Astrocyte of the hippocampus (primary cell): ENCODE results near the gene CDH7.

Experiments used
- DNase-seq: peaks from one replicate; pipeline ENCODE4 v3.0.0; 2011; ENCODE audit warnings: low read depth, low spot score

The CDH7 gene

GRCh38 chr18:65768120-65768778 is 17.4 kb downstream of the CDH7 start:
- no peak for DNase-seq

- DNase-seq = no peak
Observed at GRCh38 chr18:65769652-65770051, 18.8 kb downstream of the CDH7 start.

GRCh38 chr18:65786474-65786873 is 35.7 kb downstream of the CDH7 start:
- DNase-seq = no peak

GRCh38 chr18:65788373-65788772 is 37.6 kb downstream of the CDH7 start:
- no peak for DNase-seq

GRCh38 chr18:65790604-65791003 is 39.8 kb downstream of the CDH7 start:
- DNase-seq = no peak

GRCh38 chr18:65791719-65792118 is 40.9 kb downstream of the CDH7 start:
- no peak for DNase-seq

GRCh38 chr18:65792456-65793074 is 41.8 kb downstream of the CDH7 start:
- DNase-seq = no peak

GRCh38 chr18:65808759-65809158 is 57.9 kb downstream of the CDH7 start:
- DNase-seq = no peak

GRCh38 chr18:65811307-65811706 is 60.5 kb downstream of the CDH7 start:
- no peak for DNase-seq

GRCh38 chr18:65815506-65815905 is 64.7 kb downstream of the CDH7 start:
- no peak for DNase-seq

GRCh38 chr18:65817178-65817577 is 66.4 kb downstream of the CDH7 start:
- no peak for DNase-seq

GRCh38 chr18:65821911-65822310 is 71.1 kb downstream of the CDH7 start:
- no peak for DNase-seq

GRCh38 chr18:65822826-65823225 is 72.0 kb downstream of the CDH7 start:
- DNase-seq = no peak

GRCh38 chr18:65827444-65827843 is 76.6 kb downstream of the CDH7 start:
- no peak for DNase-seq

GRCh38 chr18:65835881-65836280 is 85.1 kb downstream of the CDH7 start:
- no peak for DNase-seq

- no peak for DNase-seq
Observed at GRCh38 chr18:65846107-65846506, 95.3 kb downstream of the CDH7 start.

- no peak for DNase-seq
Observed at GRCh38 chr18:65852273-65852672, 101.5 kb downstream of the CDH7 start.

GRCh38 chr18:65859075-65859474 is 108.3 kb downstream of the CDH7 start:
- DNase-seq = no peak

- DNase-seq = no peak
Observed at GRCh38 chr18:65869527-65869926, 118.7 kb downstream of the CDH7 start.

- no peak for DNase-seq
Observed at GRCh38 chr18:65876310-65876709, 125.5 kb downstream of the CDH7 start.

GRCh38 chr18:65897292-65897691 is 146.5 kb downstream of the CDH7 start:
- no peak for DNase-seq

- DNase-seq = no peak
Observed at GRCh38 chr18:65901522-65901921, 150.7 kb downstream of the CDH7 start.

- no peak for DNase-seq
Observed at GRCh38 chr18:65906621-65907034, 155.8 kb downstream of the CDH7 start.

GRCh38 chr18:65907281-65907680 is 156.5 kb downstream of the CDH7 start:
- no peak for DNase-seq
